AML-193 (cell line): Measurements from ENCODE around the gene DNAJA4.

Experiments
- DNase-seq, 2 experiments: peaks; one replicate each; lab custom pipeline; 2025; lab: John Stamatoyannopoulos, UW

The DNAJA4 gene

DNA sequence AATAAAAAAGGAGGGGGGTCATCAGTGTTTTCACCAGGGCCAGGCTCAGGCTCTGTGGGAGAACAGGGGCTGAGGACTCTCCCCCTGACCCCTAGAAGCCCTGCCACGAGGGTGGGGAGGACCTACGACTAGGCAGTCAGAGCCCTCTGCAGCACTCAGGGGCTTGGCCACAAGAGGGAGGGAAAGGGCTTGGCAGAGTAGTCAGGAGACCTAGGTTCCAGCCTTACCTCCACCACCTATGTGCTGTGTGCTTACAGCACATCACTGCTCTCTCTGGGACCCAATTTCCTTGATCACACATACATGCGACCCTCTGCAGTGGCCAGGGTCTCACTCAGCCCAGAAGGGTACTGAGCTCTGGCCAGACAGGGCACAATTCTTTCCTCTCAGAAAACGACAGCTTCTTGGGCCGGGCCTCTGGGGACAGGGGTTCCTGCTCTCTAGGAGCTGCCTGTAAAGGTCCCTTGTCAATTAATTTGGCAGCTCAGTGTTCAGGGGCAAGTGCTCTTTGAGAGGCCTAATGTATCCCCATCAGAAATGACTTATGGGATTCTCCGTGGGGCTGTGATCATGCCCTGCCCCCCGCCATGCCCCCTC is 51.4 kb downstream of the DNAJA4 start:
- peak; percentile 11 to 19 for DNase-seq

DNA sequence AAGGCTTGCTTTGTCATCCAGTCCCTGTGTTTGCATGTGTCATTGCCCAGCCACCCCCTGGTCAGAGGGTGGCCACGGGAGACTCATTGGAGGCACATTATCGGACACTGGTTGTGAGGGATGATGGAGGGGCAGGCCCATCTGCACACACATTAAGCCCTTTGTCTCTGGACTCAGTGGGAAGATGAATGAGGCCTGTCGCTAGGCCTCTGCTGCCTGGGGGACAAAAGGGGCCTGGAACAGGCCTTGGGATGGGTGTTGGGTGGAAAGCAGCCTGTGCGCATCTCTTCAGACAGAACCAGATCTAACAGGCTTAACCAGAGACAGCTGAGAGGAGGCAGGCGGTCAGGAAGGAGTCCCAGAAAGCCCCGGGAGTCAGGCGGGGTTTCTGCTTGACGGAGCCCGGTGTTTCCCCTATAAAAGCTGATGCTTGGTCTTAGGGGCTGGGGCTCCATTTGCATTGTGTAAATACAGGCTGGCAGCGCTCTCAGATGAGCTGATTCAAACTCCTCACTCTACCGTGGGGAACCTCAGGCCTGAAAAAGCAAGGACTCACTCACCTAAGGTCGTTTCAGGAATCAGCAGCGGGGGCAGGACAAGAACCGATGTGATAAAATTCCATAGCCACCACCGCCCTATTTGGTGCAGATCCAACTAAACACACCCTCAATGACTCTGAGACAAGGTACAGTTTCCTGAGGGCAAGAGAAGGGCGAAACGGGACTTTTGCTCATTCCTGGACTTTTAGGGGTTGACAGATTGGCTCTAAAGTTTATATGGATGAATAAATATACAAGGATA is 52.1 kb downstream of the DNAJA4 start:
- DNase-seq: no peak

DNA sequence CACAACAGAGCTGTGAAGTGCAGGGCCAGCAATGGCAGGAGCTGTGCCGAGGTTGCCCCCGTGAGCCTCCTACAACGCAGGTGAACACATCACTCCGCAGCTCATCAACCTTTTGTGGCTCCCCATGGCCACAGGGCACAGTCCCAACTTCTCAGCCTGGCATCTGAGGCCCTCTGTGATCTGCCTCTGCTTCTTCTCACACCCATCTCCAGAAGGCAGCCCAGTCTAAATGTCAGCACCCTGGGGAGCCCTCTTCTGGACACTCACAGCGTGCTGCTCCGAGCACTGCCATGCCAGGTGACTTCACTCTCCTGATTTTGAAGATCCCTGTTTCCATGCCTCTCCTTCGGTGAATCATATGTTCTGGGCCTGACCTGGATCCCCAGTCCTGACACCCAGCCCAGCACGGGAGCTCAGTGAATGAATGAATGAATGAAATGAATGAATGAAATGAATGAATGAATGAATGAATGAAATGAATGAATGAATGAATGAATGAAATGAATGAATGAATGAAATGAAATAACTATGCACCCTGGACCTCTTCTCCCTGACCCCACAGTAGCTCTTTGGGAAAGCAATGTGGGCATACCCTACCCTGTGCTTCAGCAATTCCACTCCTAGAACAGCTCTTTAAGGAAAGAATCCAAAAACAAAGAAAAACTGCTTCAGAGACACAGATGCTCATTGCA is 52.9 kb downstream of the DNAJA4 start:
- DNase-seq: peak in 1 of 2 experiments; percentile 4

DNA sequence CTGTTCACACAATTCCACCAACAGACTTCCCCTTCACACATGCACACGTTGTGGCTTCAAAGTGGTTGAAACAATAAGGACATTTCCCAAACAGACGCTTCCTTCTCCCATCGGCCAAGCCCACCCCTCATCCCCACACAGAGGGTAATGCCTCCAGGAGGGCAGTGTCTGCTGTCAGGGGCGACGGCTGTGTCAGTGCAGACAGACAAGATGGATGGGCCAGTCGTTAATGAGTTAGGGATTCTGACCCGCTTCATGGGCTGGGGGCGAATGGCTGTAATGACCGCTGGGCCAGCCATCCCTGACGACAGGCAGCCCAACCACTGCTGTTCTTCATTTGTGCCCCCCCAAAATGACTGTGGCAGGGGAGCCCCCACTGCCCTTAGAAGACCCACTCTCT is 55.2 kb downstream of the DNAJA4 start:
- no peak for DNase-seq

DNA sequence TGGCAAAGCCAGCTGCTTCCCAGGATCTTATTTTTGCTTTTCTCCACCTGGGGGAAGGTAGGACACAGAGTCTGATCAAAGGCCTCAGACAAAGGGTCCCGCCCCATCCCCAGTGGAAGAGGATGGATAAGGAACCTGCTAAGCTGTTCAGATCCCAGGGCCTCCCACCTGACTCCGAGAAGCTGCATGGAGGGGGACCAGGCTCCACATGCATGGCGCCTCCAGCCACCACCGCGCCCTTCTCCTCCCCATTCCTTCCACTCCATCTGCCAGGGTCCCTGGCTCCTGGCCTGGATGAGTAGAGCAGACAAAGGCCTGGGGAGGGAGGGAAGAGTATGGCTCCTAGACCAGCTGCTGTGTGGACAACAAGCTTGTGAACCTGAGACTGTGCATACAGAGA is 55.8 kb downstream of the DNAJA4 start:
- no peak for DNase-seq

DNA sequence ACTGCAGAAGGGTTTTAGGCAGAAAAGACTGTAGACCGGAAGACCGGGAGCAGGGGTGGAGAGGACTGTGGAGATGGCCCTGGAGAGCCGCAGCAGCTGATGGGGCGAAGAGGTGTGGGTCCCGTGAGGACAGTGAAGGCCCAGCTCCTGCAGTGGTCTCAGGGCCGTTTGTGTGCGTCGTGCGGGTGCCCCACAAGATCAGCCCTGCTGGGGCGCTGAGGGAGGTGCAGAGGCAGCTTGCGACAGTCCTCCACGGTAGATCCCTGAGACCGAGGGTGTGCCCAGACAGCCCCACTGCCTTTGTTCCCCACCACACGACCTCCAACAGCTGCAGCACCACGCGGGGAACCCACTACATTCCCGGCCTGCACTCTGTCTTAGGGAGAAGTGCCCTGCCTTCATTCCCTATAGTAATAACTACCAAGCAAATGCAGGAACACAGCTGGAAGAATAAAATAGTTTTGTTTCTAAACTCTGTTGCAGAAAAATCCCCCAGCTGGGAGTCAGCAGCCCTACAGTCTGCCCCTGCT is 56.7 kb downstream of the DNAJA4 start:
- DNase-seq: no peak

DNA sequence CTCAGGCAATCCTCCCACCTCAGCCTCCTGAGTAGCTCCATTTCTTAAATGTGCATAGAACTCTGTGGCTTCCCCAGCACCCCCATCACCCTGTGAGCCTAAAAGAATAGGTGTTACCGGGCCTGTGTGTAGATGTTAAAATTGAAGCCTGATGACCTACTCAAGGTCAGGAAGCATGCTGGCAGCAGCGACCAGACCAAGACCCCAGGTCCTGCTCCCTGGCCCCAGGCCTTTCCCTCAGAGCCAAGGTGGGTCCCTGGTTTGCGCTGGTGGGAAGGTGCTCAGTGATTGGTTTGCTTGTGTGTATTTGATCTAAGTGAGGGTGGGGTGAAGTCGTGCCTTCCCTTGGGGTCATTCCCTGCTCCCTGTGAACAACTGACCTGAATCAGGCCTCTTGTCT is 57.4 kb downstream of the DNAJA4 start:
- DNase-seq: no peak

DNA sequence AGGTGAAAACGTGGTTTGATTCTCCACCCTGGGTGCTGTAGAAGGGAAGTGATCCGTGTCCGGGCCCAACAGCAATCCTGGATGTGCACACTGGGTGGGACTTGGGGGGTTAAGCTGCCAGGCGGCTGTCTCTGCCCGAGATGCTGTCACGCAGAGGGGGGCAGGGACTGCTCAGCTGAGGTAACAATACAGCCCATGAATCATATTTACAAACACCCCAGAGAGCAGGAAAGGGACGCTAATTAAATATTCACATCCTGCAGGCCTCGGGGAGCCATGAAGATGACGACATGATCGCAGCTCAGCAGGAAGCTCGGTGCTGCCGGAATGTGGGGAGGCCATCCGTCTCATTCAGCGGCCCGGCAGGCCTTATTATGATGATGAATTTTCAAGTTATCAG is 57.9 kb downstream of the DNAJA4 start:
- no peak for DNase-seq

DNA sequence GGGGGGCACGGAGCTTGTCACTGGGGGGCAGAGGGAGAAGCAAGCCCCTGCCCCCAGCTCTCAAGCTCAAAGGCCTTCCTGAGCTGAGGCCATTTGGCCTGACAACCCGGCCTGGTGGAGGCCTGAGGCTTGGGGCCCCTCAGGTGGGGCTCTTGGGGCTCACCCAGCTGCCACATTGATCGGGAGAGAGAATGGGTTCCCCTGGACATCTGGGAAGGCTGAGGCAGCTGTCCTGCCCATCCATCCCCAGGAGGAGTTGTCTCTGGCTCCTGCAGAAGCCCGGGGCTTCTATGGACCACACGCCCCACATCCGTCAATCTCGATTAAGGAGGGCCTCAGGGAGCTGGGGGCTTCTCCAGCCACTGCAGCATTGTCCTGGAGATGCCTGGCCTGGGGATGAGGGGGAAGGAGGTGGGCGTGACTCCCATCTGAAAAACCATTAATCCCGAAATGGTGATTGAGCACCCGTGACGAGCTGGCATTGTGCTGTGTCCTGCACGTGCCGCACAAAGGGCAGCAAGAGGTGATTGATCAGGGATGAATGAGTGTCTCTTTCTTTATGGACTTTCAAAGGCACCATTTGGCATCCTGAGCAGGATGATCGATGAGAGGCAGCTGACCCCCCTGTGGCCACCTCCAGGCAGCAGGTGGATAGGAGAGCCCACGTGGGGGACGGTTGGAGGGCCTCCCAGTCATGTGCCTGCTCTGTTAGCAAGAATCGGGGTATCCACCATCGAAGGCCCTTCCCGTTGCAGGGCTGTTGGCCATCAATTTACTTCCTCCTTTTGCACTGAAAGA is 58.6 kb downstream of the DNAJA4 start:
- no peak for DNase-seq

DNA sequence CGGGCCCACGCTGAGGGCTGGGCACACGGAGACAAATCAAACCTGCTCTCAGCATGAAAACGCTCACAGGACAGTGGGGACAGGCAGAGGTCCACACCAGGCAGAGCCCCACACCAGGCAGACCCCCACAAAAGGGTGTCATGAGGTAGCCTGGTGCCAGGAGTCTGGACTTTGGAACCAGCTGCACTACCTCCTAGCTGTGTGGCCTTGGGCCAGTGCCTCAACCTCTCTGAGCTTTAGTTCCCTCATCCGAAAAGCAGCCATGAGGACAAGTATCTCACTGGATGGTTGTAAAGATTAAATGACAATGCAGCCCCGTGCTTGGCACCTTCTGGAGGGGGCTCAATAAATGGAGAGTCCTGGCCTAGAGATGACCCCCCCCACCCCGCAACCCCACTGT is 59.3 kb downstream of the DNAJA4 start:
- no peak for DNase-seq

DNA sequence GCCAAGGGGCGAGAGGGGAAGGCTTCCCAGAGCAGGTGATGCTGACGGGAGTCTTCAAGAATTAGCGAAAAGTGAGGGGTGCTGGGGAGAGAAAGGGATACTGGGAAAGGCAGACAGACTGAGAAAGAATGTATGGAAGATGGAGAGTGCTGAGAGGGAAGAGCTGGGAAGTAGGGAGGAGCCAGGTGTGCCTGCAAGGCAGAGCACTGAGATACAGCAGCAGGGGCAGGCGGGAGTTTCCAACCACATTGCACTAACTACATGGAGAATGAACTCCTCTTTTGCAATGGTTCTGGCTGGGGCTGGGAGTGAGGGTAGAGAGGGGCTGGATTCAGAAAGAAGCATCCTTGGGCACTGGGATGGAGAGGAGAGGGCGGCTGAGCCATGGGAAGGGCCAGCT is 59.8 kb downstream of the DNAJA4 start:
- DNase-seq: no peak

DNA sequence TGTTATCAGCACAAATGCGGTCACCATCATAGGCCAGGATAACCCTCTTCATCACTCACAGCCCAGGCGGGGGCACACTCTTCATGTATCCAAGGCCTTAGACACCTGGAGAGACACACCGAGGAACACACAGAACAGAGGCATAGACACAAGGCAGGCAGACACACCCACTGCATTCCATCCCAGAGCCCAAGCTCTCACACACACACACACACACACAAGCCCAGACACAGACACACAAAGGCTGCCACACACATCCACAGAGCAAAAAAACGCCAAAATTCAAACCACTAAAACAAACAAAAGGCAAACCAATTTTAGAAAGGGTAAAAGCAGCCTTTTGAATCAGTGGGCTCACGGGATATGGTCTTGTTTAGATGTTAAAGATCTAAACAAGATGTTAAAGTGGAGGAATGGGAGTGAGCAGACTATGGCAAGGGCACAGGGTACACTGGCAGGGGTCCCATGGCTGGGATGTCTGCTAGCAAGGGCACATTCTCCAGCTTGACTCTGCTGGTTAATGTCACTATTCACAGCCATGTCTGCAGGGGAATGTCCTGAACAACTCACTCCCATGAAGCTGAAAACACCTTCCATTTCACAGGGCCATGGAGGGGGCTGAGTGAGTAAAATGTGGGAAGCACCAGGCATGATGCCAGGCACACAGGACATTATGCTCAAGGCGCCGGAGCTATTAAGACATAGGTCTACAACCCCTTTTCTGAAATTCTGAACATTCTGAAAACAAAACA is 60.9 kb downstream of the DNAJA4 start:
- no peak for DNase-seq

DNA sequence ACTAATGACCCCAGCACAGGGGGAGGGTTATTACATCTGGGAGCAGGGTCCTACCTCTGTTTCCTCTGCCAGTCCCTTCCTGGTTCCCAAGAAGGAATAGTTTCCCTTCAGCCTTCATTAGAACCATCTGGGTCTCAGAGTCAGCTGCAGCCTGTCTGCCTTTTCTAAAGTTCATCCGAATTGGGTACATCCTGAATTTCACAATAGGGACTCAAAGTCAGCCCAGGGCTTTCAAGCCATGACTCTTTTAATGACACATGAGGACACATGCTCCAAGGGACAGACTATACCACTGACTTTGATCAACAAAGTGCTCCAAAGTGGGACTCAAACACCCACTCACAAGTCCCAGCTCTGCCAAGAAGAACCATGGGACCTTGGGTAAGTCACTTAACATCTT is 63.1 kb downstream of the DNAJA4 start:
- no peak for DNase-seq

DNA sequence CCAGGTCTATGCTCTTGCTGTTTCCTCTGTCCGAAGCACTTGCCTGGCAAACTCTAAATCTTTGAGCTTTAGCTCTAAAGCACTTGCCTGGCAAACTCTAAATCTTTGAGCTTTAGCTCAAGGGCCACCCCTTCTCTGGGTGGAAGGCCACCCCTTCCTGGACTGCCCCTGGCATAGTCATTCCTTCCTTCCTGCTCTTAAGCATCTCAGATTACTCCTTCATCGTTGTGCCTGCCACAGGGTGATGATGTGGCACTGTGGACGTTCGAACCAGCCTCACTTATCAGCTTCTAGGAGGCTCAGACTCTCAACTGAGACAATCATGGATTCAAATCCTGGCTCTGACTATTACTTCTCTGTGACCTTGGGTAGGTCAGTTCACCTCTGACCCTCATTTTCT is 65.3 kb downstream of the DNAJA4 start:
- DNase-seq: no peak
